HG03139 (cell line): ENCODE measurements around the gene RNF145.
"Not testable (repeated sequence)": the region's sequence is repeated elsewhere in the genome, so short reads cannot be mapped to it uniquely, and the experiment has no call there.

Experiments used
- ATAC-seq: cut with Tn5 transposase; IDR thresholded peaks from one replicate; pipeline ENCODE4 v1.9.1; 2021; ENCODE audit not compliant: unreplicated experiment

RNF145 gene

GRCh38 chr5:159121061-159121460 lies 88.3 kb downstream of the RNF145 start:
- no peak for ATAC-seq

- ATAC-seq = no peak
These were observed 88.9 kb downstream of the RNF145 start for GRCh38 chr5:159120446-159120845.

GRCh38 chr5:159119842-159120241 lies 89.5 kb downstream of the RNF145 start:
- not testable (repeated sequence) for ATAC-seq

- not testable (repeated sequence) for ATAC-seq
These were observed 90.2 kb downstream of the RNF145 start for GRCh38 chr5:159118958-159119659.

- no peak for ATAC-seq
These were observed 95.9 kb downstream of the RNF145 start for GRCh38 chr5:159113405-159113804.

GRCh38 chr5:159112436-159112835 lies 96.9 kb downstream of the RNF145 start:
- no peak for ATAC-seq
